Body of pancreas (tissue), 4 donors: ENCODE data around the gene MICB.

Experiments
- CTCF ChIP-seq, 7 experiments: fragments of 450-650 bp in 4 of 7; fragments of 200-600 bp in 3 of 7; sonication (generic) in 3 of 7; IDR thresholded peaks; one replicate each; pipeline ENCODE4 v1.5.1; 2016 to 2019; ENCODE audit warnings: antibody characterized with exemption in 7 of 7
- POLR2A ChIP-seq, 3 donors: fragments of 450-650 bp; IDR thresholded peaks; one replicate each; pipeline ENCODE4 v1.6.1; 2016; ENCODE audit warnings: antibody characterized with exemption in 3 of 3, mild to moderate bottlenecking in 2 of 3

- TF ChIP-seq CTCF (IDR thresholded peaks at IDR 0.05) (no peak), POLR2A (IDR thresholded peaks at IDR 0.05) (no peak)
Measured at GRCh38 chr6:31465718-31466117, 32.2 kb upstream of the MICB start.
